GM12872 (cell line): ENCODE results near the gene NEURL3.

Experiments used
- TF ChIP-seq, protein P1 (sequence below): IDR thresholded peaks from 3 replicates; pipeline ENCODE4 v1.5.1; 2011; ENCODE audit warnings: low read depth, mild to moderate bottlenecking, low read length, moderate library complexity; ENCODE audit not compliant: insufficient read depth

NEURL3 gene

DNA sequence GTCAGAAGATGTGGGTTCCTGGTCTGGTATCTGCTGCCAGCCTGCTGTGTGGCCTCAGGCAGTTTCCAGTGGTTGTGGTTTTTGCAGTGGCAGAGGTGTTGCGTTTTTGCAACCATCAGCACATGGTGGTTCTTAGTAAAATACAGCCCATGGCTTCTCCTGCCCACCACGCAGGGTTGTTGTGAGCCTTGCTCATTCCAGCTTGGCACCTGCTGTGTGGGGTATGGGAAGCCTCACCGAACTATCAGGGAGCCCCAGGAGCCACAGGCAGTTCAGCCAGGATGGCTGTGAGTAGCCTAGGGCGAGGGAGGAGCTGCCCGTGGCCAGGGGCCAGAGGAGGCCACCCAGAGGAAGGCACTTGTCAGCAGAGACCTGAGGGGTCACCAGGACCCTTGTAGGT lies 41.2 kb upstream of the NEURL3 start:
- TF ChIP-seq, protein P1, sequence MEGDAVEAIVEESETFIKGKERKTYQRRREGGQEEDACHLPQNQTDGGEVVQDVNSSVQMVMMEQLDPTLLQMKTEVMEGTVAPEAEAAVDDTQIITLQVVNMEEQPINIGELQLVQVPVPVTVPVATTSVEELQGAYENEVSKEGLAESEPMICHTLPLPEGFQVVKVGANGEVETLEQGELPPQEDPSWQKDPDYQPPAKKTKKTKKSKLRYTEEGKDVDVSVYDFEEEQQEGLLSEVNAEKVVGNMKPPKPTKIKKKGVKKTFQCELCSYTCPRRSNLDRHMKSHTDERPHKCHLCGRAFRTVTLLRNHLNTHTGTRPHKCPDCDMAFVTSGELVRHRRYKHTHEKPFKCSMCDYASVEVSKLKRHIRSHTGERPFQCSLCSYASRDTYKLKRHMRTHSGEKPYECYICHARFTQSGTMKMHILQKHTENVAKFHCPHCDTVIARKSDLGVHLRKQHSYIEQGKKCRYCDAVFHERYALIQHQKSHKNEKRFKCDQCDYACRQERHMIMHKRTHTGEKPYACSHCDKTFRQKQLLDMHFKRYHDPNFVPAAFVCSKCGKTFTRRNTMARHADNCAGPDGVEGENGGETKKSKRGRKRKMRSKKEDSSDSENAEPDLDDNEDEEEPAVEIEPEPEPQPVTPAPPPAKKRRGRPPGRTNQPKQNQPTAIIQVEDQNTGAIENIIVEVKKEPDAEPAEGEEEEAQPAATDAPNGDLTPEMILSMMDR = no peak

DNA sequence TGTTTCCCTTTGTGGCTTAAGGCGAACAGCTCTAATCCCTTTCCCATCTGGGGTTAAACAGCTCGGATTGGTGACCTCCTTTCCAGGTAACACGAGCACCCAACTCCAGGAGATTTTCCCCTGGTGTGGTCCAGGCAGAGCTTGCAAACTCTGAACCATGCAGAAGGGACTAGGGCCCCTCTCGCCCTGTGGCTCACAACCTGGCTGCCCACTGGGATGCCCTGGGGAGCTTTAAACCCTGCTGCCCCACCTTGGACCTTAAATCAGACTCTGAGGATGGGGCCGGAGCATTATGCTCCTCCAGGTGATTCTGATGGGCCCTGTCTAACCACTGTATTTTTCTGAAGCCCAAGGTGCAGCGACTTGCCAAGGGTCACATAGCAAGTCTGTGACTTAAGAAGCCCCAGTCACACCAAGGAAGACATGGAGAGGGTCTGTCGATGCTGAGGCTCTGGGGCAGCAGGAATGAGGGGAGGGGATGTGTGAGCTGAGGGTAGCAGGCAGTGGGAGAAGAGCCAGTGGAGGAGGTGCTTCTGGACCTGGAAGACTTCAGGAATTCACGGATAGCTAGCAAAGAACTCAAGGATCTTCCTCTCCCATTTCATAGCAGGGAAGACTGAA lies 37.3 kb upstream of the NEURL3 start:
- TF ChIP-seq, protein P1 = no peak

DNA sequence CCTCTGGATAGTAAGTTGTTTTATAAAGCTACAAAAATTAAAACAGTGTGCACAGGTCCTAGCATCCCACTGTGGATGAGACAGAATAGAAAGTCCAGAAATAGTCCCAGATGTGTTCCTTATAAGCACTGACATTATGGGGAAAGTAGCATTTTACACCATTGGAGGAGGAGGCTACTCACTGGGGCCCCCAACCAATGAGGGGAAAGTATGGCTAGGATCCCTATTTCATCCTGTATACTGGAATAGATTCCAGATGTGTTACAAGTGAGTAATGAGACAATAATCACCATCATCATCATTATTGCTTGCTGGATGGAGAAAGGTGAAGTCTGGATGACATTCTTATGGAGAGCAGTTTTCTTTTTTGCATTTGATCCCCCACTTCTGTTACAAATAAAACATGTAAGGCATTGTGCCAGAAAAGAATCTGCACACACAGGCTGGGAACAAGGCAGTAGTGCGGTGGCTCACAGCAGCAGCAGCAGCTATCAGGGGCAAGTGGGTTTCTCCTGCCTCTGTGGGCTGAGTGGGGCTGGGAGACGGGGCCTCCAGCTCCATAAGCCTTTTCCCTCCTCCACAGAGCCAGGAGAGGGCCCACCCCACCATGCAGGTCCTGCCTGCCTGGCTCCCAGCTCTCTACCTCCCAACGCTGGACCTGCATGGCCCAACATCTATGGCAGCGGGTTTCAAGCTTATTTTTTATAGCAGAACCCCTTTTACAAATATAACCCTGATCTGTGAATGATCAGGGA lies 36.4 kb upstream of the NEURL3 start:
- TF ChIP-seq, protein P1 = no peak

DNA sequence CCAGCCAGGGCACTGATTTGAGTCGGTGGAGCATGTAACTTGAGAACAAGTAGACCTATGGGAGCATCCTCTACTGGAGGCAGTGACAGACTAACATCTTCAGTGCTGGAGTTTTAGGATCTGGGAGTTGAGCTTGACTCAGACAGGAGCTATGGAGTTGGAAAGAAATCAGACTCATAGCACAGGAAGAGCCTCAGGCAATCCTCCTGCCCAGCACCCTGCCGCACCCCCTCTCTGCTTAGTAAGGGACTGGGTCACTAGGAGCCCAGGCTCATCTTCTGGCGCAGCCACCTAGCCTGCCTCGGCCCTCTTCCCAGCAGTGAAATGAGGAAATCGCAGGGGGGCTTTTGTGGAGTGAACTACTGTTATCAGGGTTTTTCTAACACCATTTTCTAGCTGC lies 35.0 kb upstream of the NEURL3 start:
- TF ChIP-seq, protein P1 = no peak

DNA sequence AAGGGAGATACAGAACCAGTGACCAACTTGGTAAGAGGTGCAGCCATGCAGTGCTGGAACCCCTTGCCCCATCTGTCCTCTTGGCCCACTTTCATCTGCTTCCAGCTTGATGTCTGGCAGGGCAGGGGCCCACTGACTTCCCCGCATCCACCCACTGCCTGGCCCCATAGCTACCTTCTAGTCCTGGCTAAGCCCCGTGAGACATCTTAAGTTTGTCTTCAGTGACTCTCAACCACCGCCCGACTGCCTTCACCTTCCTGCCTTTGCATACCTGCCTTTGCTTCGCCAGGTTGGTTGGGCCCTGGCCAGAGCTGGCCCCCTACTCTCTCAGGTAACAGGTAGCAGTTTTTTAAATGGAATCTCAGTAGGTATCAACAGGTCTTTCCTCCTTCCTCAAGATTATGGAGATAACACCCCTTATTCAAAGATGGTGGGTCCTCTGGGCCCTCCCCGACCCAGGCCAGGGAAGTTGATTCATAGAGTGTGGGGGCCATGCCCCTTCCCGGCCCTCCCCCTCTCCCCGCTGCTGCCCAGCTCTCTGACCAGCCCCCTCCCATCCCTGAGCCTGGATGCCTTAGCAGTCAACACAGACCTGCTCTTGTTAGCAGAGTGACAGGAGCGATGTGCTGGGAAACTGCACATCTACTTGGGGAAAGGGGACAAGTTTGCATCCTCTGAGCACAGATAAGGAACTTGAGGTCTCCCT lies 34.2 kb upstream of the NEURL3 start:
- TF ChIP-seq, protein P1 = no peak

DNA sequence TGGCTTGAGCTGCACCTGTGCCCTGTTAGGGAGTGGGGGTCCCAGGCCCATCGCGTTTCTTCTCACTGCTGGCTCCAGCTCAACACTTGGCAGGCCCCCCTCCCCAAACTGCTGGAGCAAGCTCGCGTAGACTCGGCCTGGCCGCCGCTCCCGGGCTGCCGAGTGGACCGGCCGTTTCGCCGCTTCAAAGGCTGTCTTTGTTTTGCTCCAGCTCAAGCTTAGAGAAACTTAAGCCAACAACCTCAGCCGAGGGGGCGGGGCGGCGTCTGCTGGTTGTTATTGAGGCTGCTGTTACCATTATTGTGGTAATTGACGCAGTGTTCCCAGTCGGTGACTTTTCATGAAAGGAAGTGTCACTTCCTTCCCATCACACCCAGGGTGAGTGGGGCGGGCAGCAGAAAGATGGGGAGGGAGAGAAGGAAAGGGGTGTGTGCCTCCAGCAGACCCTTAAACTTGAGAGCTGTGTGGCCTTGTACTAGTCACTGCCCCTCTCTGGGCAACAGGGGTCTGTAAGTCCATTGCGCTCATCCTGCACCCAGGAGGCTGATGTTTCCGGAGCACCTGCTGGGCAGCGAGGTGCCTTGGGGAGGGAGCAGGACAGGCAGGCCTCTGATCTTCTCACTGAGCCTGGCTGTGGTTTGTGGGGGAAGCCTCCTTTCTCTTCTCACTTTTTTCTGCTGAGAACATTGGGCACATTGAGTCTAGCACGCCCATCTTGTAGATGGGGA lies 33.5 kb upstream of the NEURL3 start:
- TF ChIP-seq, protein P1 = no peak
